GM12873 (cell line): Measurements from ENCODE around the gene OGFR.

ENCODE experiments used
- TF ChIP-seq, protein P1 (sequence below): IDR thresholded peaks from 2 replicates; pipeline ENCODE4 v1.5.1; 2012; ENCODE audit warnings: low read depth, mild to moderate bottlenecking, moderate library complexity, low read length, control low read depth; ENCODE audit not compliant: insufficient read depth; ENCODE audit errors: missing control alignments

The OGFR gene

DNA sequence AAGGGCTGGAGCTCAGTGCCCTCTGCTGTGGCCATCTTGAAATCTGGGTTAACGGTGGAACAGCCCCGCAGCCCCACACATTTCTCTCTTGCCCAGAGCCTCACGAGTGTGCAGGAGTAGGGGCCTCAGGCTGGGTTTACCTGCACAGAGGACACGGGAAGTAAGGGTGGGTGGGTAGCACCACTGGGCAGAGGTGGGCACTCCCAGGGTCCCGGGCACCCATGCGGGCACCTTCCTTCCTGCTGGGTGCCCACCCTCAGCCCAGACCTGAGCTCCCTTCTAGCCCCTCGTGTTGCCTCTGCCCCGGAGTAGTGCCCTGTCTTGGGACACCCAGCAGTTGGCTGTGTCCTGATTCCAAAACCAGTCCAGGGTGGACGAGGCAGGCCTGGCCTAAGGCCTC lies 23.4 kb downstream of the OGFR start:
- TF ChIP-seq, protein P1, sequence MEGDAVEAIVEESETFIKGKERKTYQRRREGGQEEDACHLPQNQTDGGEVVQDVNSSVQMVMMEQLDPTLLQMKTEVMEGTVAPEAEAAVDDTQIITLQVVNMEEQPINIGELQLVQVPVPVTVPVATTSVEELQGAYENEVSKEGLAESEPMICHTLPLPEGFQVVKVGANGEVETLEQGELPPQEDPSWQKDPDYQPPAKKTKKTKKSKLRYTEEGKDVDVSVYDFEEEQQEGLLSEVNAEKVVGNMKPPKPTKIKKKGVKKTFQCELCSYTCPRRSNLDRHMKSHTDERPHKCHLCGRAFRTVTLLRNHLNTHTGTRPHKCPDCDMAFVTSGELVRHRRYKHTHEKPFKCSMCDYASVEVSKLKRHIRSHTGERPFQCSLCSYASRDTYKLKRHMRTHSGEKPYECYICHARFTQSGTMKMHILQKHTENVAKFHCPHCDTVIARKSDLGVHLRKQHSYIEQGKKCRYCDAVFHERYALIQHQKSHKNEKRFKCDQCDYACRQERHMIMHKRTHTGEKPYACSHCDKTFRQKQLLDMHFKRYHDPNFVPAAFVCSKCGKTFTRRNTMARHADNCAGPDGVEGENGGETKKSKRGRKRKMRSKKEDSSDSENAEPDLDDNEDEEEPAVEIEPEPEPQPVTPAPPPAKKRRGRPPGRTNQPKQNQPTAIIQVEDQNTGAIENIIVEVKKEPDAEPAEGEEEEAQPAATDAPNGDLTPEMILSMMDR: no peak

GRCh38 chr20:62828511-62829230 lies 24.0 kb downstream of the OGFR start:
- TF ChIP-seq, protein P1: no peak

- TF ChIP-seq, protein P1: no peak
Measured at GRCh38 chr20:62829231-62830230, 24.9 kb downstream of the OGFR start.

GRCh38 chr20:62830251-62830650 lies 25.6 kb downstream of the OGFR start:
- TF ChIP-seq, protein P1: no peak

DNA sequence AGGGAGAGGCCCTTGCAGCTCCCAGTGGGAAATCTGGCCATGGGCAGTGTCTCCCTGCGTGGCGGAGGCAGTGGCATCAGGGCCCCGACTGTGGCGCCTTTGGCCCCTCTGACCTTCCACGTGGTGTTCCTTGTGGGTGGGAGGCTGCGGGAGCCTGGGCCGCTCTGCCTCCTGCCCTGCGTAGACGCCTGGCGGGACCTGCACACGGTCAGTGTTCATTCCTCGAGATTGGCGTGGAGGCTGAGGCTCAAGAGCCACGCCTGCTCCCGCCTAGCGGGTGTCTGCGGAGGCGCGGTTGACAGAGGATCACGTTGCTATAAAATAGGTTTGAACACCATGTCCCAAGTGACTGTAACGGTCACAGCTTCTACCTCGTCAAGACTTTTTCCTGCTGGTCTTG lies 26.2 kb downstream of the OGFR start:
- TF ChIP-seq, protein P1: no peak

DNA sequence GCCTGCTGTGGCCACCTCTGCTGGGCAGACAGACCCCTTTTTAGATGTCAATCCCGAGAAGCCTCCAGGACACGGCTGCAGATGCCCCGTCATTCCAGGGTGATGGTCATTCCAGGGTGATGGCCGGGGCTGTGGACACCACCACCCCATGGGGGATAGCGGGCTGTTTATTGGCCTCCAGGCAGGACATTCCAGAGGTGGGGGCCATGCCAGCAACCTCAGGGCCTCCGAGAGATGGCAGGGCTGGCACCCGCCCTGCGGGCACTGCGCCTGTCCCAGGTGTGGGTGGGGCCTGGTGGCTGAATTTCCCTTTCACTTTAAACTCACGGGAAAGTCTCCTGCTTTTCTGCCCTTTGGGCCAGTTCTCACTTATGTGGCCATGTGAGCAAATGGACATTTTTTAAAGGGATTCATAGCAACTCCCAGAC lies 26.7 kb downstream of the OGFR start:
- TF ChIP-seq, protein P1: no peak

DNA sequence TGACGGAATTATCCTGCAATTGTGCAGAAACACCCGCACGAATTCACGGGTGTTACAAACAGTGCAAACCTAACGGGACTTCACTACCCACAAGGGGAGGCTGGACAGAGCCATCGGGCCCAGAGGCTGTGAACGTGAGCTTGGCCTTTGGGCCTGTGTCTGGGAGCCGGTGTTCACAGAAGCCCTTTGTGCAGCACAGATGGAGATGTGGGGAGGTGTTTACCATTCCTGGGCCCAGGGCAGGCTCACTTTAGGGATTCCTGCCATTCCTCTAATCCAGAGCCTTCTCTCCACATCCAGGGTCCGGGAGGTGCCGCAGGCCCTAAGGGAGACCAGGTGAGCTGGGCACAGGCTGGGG lies 27.2 kb downstream of the OGFR start:
- TF ChIP-seq, protein P1: no peak
